Measurements from ENCODE around the gene MYOF. TPM values are rescaled to one million over a fixed set of nuclear protein-coding genes. Genes with fewer than 3 reads are reported as not detected.
A peak's percentile ranks its signal among the peaks of the same experiment; 100 is the strongest.

Gene MYOF
- total and polyA plus RNA-seq, 2 of the 8 experiments (the other 6 are each of a cell fraction or from before 2014, with no cell fraction given), result 0.98 to 2.3 TPM

DNA sequence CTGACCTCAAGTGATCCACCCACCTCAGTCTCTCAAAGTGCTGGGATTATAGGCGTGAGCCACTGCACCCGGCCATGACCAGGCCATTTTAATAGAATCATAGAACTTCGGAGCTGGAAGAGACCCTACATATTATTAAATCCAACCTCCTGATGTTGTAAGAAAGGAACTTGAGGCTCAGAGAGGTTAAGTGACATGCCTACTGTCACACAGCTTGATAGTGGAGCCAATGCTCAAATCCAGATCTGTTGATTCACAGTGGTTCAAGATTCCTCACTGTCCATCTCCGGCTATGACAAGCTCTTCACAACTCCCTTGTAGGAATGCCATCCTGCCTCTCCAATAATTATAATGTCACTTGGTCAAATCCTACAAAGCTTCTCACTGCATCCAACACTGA lies 65.3 kb downstream of the MYOF start:
- no peaks in the 10 kb centered on the region for H3K23me2 ChIP-seq (ENCODE audit: low read depth, low read length)
- no peak overlapping the region; the same call in 1 of the 2 replicates for H2BK15ac ChIP-seq (ENCODE audit: low read length)
- ChIA-PET POLR2A (ENCODE audit: partially characterized antibody) (no interaction called here), CTCF (ENCODE audit: partially characterized antibody) (interaction anchor here (0.8 to 3.2 kb wide), 9 partner anchors 14 to 66 kb away, joined by 3 to 20 read pairs (median 4); partner anchors contain the start of gene MYOF)
- no peak overlapping the region for H3K4me3 ChIP-seq (ENCODE audit: extremely low read depth in 1 of 4, insufficient read depth in 2 of 4, low read depth in 3 of 4, low read length in 4 of 4)
- peaks cover 1 to 4% (median 3%) of the 10 kb centered on the region in 4 experiments; a peak in 5 of 7 replicates for H3K4me1 ChIP-seq (replicated peaks in 1 of 4; ENCODE audit: control insufficient read depth in 3 of 4, insufficient read depth in 4 of 4, low read length in 3 of 4)
- no peak overlapping the region for H3K27ac ChIP-seq (ENCODE audit: low read depth, low read length)
- H3K14ac ChIP-seq (ENCODE audit: insufficient read length), result no peak overlapping the region
- no peaks in the 10 kb centered on the region for H3K79me2 ChIP-seq (ENCODE audit: control insufficient read depth in 1 of 2, insufficient read depth in 2 of 2, low read length in 2 of 2)
- H3K4ac ChIP-seq (replicated peaks; ENCODE audit: insufficient read length, low read depth, low read length), result no peak overlapping the region
- H3K18ac ChIP-seq (ENCODE audit: extremely low read depth, low read length), result no peak overlapping the region
- H3K79me1 ChIP-seq (ENCODE audit: low read depth, low read length), result no peaks in the 10 kb centered on the region
- no peaks in the 10 kb centered on the region for H4K20me1 ChIP-seq (replicated peaks in 1 of 2; ENCODE audit: control insufficient read depth in 1 of 2, insufficient read depth in 2 of 2, low read length in 2 of 2)
- no peak overlapping the region for H4K8ac ChIP-seq (ENCODE audit: extremely low read depth, insufficient read depth, low read length)
- H2AK5ac ChIP-seq (ENCODE audit: low read depth, low read length), result no peak overlapping the region
- DNase-seq (ENCODE audit: low read depth in 1 of 2, low spot score in 2 of 2), result no peak
- H3K9ac ChIP-seq (replicated peaks in 1 of 4; ENCODE audit: extremely low read depth in 1 of 4, low read depth in 3 of 4, low read length in 3 of 4), result no peak overlapping the region
- no peak overlapping the region for H2BK120ac ChIP-seq (replicated peaks; ENCODE audit: low read depth, low read length)
- H3K56ac ChIP-seq (replicated peaks; ENCODE audit: insufficient read length, low read depth, low read length), result no peak overlapping the region
- H3K23ac ChIP-seq (ENCODE audit: insufficient read length), result no peak overlapping the region
- H2BK5ac ChIP-seq (ENCODE audit: low read depth, low read length), result no peak overlapping the region
- no peak overlapping the region for H2BK20ac ChIP-seq (ENCODE audit: low read length)
- no peaks in the 10 kb centered on the region for H3K36me3 ChIP-seq (ENCODE audit: control insufficient read depth in 2 of 4, insufficient read depth in 4 of 4, low read length in 3 of 4)
- H2AFZ ChIP-seq (ENCODE audit: low read length), result no peak overlapping the region
- H4K5ac ChIP-seq (ENCODE audit: insufficient read length, low read depth, low read length), result no peak overlapping the region
- no peak overlapping the region for H3K4me2 ChIP-seq (ENCODE audit: insufficient read depth in 1 of 2, low read depth in 2 of 2, low read length in 2 of 2)
- no peaks in the 10 kb centered on the region for H3K27me3 ChIP-seq (replicated peaks in 1 of 4; ENCODE audit: control insufficient read depth in 3 of 4, extremely low read depth in 1 of 4, insufficient read depth in 3 of 4, low read length in 3 of 4)
- peak overlapping the region; percentile 33; the same call in 1 of the 2 replicates for H2BK12ac ChIP-seq (ENCODE audit: low read depth, low read length)
- WGBS, 2 experiments (ENCODE audit: extremely low coverage in 1 of 2, insufficient coverage in 1 of 2, insufficient read length in 1 of 2, insufficient replicate concordance in 2 of 2, low coverage in 1 of 2, low lambda C conversion rate in 2 of 2, missing lambda C conversion rate in 1 of 2), result 97% methylated on average over 4 of the region's 4 CpGs; no CpG with 5 or more reads in 1 of the 2 experiments
- no peak overlapping the region for H4K91ac ChIP-seq (replicated peaks; ENCODE audit: insufficient read length, low read length)
- no peaks in the 10 kb centered on the region for H3K9me3 ChIP-seq (ENCODE audit: insufficient read depth in 2 of 2, low read depth in 1 of 2, low read length in 1 of 2)
- no peak for FAIRE-seq
- TF ChIP-seq TAF1 (IDR thresholded peaks at IDR 0.05; ENCODE audit: low read depth, low read length), result no peak
- TF ChIP-seq FOSL1 (IDR thresholded peaks at IDR 0.05; ENCODE audit: insufficient read depth, low read depth, low read length), result no peak
- TF ChIP-seq MAFK (IDR thresholded peaks at IDR 0.05; ENCODE audit: low read depth, low read length), result no peak
- TF ChIP-seq GTF2F1 (IDR thresholded peaks at IDR 0.05; ENCODE audit: borderline replicate concordance, low read depth, low read length), result no peak
- no peak for TF ChIP-seq SP2 (IDR thresholded peaks at IDR 0.05; ENCODE audit: low read length)
- no peak for TF ChIP-seq RBBP5 (IDR thresholded peaks at IDR 0.05; ENCODE audit: borderline replicate concordance, low read depth, low read length)
- TF ChIP-seq TEAD4 (IDR thresholded peaks at IDR 0.05; ENCODE audit: low read depth, low read length), result no peak
- TF ChIP-seq POLR2A (IDR thresholded peaks at IDR 0.05; ENCODE audit: control extremely low read depth in 1 of 2, low read depth in 2 of 2, low read length in 2 of 2), result no peak
- no peak for TF ChIP-seq EP300 (IDR thresholded peaks at IDR 0.05; ENCODE audit: borderline replicate concordance in 1 of 2, low read depth in 2 of 2, low read length in 2 of 2)
- TF ChIP-seq RXRA (IDR thresholded peaks at IDR 0.05; ENCODE audit: insufficient read depth, low read depth, low read length), result no peak
- TF ChIP-seq KDM1A (IDR thresholded peaks at IDR 0.05; ENCODE audit: borderline replicate concordance, low read length), result no peak
- no peak for TF ChIP-seq SIX5 (IDR thresholded peaks at IDR 0.05; ENCODE audit: low read depth, low read length)
- TF ChIP-seq SP4 (IDR thresholded peaks at IDR 0.05; ENCODE audit: low read length), result no peak
- no peak for TF ChIP-seq TBP (IDR thresholded peaks at IDR 0.05; ENCODE audit: low read depth, low read length)
- TF ChIP-seq POLR2AphosphoS5 (IDR thresholded peaks at IDR 0.05; ENCODE audit: low read depth, low read length), result no peak
- no peak for TF ChIP-seq SRF (IDR thresholded peaks at IDR 0.05; ENCODE audit: low read depth, low read length)
